HK-2 (cell line): Measurements from ENCODE around the gene EIF1.
"Not testable (repeated sequence)": the region's sequence is repeated elsewhere in the genome, so short reads cannot be mapped to it uniquely, and the experiment has no call there.

Experiments
- DNase-seq: peaks from one replicate; pipeline ENCODE4 v3.0.0-alpha.2; 2018; ENCODE audit not compliant: unreplicated experiment

The EIF1 gene

DNA sequence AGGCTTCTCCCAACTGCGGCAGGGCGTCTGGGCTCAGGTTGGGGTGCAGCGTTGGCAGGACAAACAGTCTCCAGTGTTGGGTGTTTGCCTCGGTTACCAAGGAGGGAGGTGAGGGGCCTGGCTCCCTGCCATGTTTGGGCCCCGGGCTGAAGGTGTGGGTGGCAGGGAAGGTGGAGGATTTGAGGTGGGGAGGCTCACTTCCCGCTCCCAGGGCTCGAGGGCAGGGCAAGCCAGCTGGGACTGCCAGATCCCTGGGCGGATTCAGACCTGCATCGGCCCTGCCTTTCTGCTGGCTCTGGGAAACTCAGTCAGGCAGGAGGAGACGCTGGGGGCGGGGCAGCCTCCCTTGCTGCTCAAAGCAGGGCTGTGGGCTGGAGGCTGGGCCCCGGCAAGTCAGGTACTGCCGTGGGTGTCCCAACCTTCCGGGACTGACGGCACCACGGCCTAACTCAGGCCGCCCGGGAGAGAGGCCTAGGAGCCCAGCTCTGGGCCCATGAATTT, 33.0 kb upstream of the EIF1 start:
- DNase-seq = no peak

- DNase-seq = no peak
These were observed 32.2 kb upstream of the EIF1 start for GRCh38 chr17:41656249-41657023.

- DNase-seq = no peak
These were observed 31.4 kb upstream of the EIF1 start for GRCh38 chr17:41657176-41657754.

DNA sequence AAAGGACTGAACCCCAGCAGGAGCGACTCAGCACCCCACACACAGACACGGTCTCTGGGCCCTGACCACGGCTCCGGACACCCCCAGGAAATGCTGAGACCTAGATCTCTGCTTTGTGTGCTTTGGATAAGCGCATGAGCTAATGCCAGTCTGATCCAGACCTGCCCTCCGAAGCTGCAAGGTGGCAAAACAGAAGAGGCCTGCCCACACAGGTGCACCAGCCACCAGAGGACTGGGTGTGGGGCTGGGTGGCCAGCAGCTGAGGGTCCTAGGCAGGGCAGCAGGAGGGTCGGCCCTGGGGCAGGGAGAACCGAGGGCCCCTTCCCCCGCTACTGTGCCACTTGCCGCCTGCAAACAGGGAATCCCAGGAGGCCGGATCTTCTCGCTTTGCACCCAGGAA, 30.7 kb upstream of the EIF1 start:
- no peak for DNase-seq

GRCh38 chr17:41658846-41659245, 29.8 kb upstream of the EIF1 start:
- no peak for DNase-seq

DNA sequence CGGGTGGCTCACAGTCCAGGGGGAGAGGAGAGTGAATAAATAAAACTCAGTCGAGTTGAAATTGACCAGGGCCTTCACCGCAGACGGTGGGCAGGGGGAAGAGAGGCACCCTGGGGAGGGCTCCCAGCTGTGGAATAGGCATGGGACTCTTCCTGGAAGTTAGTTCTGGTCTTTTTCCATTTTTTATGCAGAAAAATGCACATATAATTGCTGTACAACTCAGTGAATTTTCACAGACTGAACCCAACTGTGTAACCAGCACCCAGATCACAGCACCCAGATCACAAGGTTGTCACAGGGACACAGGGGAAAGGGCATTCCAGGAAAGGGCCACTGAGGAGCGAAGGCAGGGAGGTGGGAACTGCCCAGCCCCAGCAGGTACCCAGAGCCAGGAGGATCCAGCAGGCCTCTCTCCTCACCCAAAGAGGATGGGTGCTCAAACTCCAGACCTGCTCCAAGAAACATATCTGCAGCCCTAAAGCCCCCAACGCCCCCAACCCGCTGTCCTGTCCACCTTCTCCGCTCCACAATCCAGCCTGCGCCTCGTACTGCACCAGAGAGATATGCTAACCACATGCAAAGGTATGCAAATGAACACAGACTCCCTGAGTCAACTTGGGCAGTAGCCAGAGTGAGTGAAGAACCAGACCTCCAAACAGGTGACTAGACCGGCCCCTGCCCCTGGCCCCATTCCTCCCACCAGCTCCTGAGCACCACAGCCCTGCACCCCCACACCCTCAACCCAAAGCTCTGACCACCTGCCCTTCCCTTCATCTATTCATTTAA, 29.1 kb upstream of the EIF1 start:
- no peak for DNase-seq

DNA sequence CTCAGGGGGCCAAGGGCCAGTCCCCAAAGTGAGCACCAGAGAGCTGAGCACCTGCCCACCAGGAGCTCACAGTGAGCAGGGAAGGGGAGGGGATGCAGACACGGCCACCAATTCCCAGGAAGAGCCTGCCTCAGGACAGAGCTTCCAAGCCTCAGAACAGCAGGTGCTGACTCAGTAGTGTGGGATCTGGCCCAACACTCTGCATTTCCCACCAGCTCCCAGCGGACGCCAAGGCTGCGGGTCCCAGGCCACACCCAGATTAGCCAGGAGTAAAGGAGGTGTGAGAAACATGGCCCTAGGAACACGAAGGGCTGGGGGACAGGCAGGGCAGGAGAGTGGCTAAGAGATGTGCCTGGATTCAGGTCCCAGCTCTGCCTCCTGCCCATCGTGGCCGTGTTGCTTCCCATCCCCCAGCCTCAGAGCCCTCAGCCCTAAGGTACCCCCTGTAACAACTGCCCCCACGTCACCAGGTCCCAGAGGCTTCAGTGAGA, 28.4 kb upstream of the EIF1 start:
- no peak for DNase-seq

DNA sequence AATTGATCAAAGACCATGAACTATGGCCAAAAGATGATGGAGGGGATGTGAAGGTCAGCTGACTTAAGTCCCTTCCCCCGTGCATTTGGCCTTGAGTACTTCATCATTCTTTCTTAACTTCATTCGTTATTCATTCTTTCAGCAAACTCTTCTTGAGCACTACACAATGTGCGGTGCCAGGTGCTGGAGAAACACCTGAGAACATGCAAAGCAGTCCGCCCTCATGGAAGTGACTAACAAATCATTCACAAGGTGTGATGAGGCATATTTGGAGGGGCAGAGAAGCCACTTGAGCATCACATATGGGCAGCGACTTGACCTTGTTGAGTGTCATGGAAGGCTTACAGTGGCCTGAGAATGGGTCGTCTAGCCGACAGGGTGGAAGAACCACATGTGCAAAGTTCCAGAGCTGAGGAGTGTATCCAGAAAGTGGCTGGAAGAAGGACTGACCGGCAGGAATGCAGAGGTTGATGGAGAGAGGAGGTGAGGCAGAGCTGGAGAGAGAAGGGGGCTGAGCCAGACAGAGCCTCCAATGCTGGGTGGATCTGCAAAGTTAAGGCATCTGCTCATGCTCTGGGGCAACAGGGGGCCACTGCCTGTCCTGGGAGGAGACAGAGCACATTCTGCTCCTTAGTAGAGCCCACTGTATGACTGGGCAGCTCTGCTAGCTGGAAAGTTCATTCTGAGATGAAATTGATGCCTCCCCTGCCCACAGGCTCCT, 25.1 kb upstream of the EIF1 start:
- no peak for DNase-seq

DNA sequence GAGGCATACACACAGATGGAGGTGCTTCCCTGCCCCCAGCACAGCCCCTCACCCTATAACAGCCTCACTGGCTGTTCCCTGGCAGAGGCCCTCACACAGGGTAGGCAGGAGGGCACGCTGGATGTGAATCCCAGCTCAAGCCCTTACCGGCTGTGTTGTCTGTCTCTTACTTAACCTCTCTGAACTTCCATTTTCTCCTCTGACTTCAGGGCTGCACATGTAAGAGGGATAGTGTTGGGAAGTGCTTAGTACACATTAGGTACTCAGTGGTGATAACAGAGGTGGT, 24.6 kb upstream of the EIF1 start:
- no peak for DNase-seq

GRCh38 chr17:41664587-41665565, 23.8 kb upstream of the EIF1 start:
- no peak for DNase-seq

GRCh38 chr17:41665566-41666236, 23.0 kb upstream of the EIF1 start:
- peak; percentile 91 for DNase-seq

GRCh38 chr17:41666237-41666641, 22.4 kb upstream of the EIF1 start:
- DNase-seq = peak; percentile 76

DNA sequence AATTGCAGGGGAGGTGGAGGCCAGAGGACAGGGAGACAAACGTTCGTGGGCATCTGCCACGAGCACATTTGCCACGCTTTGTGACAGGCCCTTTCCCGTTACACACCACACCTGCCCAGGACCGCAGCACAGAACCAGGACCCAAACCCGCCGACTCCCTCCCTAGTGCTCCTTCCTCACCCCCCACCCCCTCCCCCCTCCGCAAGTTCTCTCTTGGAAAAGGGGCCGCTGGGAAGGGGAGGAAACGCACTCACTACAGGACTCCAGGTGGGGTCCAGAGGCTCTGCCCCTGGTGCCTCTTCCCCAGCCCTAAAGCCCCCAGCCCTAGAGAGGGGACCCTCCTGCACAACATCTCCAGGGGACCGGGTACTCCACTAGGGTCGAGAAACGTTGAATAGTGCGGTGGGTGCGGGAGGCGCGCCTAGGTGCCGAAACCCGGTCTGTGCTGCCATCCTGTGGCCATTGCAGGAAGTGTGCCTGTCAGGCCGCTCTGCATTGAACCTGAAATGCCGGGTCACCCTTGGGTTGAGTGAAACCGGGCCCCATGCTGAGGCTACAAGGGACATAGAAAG, 21.9 kb upstream of the EIF1 start:
- peak; percentile 86 for DNase-seq

GRCh38 chr17:41667280-41668041, 21.2 kb upstream of the EIF1 start:
- DNase-seq = no peak

- DNase-seq = no peak
These were observed 16.5 kb upstream of the EIF1 start for GRCh38 chr17:41672153-41672552.

DNA sequence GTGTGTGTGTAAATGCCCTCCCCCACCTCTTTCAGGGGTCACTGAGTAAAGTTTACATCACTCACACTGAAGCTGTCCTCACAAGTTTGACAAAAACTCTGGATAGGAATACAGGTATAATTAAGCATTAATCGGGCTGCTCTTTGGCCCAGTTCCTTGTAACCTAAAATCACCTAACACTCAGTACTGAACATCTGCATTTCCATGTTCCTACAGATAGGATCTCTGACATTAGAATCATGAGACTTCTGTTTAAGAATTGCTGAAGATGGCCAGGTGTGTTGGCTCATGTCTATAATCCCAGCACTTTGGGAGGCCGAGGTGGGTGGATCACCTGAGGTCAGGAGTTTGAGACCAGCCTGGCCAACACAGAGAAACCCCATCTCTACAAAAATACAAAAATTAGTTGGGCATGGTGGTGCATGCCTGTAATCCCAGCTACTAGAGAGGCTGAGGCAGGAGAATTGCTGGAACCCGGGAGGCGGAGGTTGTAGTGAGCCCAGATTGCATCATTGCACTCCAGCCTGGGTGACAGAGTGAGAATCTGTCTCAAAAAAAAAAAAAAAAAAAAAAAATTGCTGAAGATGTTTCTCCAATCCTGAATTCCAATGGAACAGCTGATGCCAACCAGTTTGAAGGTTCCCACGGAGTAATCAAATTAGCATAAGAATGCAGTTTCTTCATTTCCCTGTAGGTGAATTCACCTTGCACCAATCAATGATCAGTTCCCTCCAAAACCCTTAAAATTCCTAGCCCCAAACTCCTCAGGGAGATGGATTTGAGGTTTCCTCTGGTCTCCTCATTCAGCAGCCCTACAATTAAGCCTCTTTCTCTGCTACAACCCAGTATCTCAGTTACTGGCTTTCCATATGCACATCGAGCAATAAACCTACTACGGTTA, 13.3 kb upstream of the EIF1 start:
- DNase-seq = not testable (repeated sequence)

- DNase-seq = no peak
These were observed 12.6 kb upstream of the EIF1 start for GRCh38 chr17:41676058-41676419.

GRCh38 chr17:41678411-41678906, 10.2 kb upstream of the EIF1 start:
- peak; percentile 75 for DNase-seq
